Caco-2 (cell line): Measurements from ENCODE around the gene CTU1. TPM values are rescaled to one million over a fixed set of nuclear protein-coding genes. Genes with fewer than 3 reads are reported as not detected.

ENCODE experiments used
- BruUV-seq: library from RNA; stranded (reverse); fragments of 400-500 nt; replicated peaks from 2 replicates; lab custom pipeline; 2021; lab: Mats Ljungman, UMichigan
- CTCF ChIA-PET: fragments of 300-600 bp; sonication (Branson Sonifier 250); formaldehyde crosslinking; loops from one replicate; lab custom pipeline; 2022; ENCODE audit warnings: antibody characterized with exemption; lab: Charles Lee
- POLR2A ChIA-PET: fragments of 300-600 bp; sonication (Branson Sonifier 250); formaldehyde crosslinking; loops from one replicate; lab custom pipeline; 2022; ENCODE audit warnings: antibody characterized with exemption; lab: Charles Lee
- DNase-seq, 2 experiments: peaks; one replicate each; pipeline versions ENCODE4 v3.0.0 to v3.0.0-alpha.2; 2020 to 2022
- H3K27me3 ChIP-seq: replicated peaks from 2 replicates; pipeline ENCODE4 v1.6.0; 2011; ENCODE audit warnings: low read length; ENCODE audit not compliant: control insufficient read depth, insufficient read depth
- H3K36me3 ChIP-seq: 2 replicates; pipeline ENCODE4 v1.5.1; 2011; ENCODE audit warnings: low read length; ENCODE audit not compliant: control insufficient read depth, insufficient read depth
- H3K4me1 ChIP-seq: fragments of 250-450 bp; sonication (Bioruptor Pico); 2 replicates; pipeline ENCODE4 v1.5.1; 2020; ENCODE audit warnings: mild to moderate bottlenecking
- H3K4me3 ChIP-seq: 2 replicates; pipeline ENCODE4 v1.5.1; 2011; ENCODE audit warnings: low read depth, mild to moderate bottlenecking, control low read depth, low read length
- H3K9me3 ChIP-seq: fragments of 250-450 bp; sonication (Bioruptor Pico); 2 replicates; pipeline ENCODE4 v1.5.1; 2020; ENCODE audit warnings: mild to moderate bottlenecking, moderate library complexity
- H3K27ac Mint-ChIP-seq: one replicate; pipeline ENCODE4 v1.8.0; 2022; ENCODE audit warnings: mixed read lengths; ENCODE audit not compliant: unreplicated experiment
- H3K27me3 Mint-ChIP-seq: one replicate; pipeline ENCODE4 v1.8.0; 2022; ENCODE audit warnings: mixed read lengths; ENCODE audit not compliant: insufficient read depth, unreplicated experiment
- H3K36me3 Mint-ChIP-seq: one replicate; pipeline ENCODE4 v1.8.0; 2022; ENCODE audit warnings: mild to moderate bottlenecking, mixed read lengths; ENCODE audit not compliant: insufficient read depth, unreplicated experiment
- H3K4me1 Mint-ChIP-seq: one replicate; pipeline ENCODE4 v1.8.0; 2022; ENCODE audit warnings: low read depth, mixed read lengths; ENCODE audit not compliant: unreplicated experiment
- H3K4me3 Mint-ChIP-seq: one replicate; pipeline ENCODE4 v1.8.0; 2022; ENCODE audit warnings: mild to moderate bottlenecking, moderate library complexity, mixed read lengths; ENCODE audit not compliant: unreplicated experiment
- H3K9me3 Mint-ChIP-seq: one replicate; pipeline ENCODE4 v1.8.0; 2022; ENCODE audit warnings: mixed read lengths; ENCODE audit not compliant: unreplicated experiment
- CTCF ChIP-seq, 2 experiments: fragments of 200-600 bp in 1 of 2; IDR thresholded peaks; 1 replicate in 1 of 2; 2 replicates in 1 of 2; pipeline versions ENCODE4 v1.5.1 to v1.8.0; 2011 to 2022; ENCODE audit warnings: antibody characterized with exemption in 1 of 2, control low read depth in 1 of 2, inconsistent platforms in 1 of 2, low read depth in 1 of 2, low read length in 1 of 2, mild to moderate bottlenecking in 1 of 2, moderate library complexity in 1 of 2; ENCODE audit not compliant: insufficient read depth in 1 of 2, severe bottlenecking in 1 of 2, unreplicated experiment in 1 of 2
- intact Hi-C: fragments of 100-400 bp; cut with micrococcal nuclease; formaldehyde crosslinking; loops from one replicate; pipeline ENCODE4 v1.10.0; 2022; ENCODE audit not compliant: unreplicated experiment
- total RNA-seq: library from RNA; stranded (reverse); gene quantifications from 2 replicates; pipeline ENCODE4 v1.2.3, GENCODE V29; 2022

The CTU1 gene
- total RNA-seq, 1 experiment from 2014 or later, result 8.1 TPM

GRCh38 chr19:51094696-51095279 is 13.4 kb downstream of the CTU1 start:
- H3K4me1 Mint-ChIP-seq, result peaks cover 14% of the 10 kb centered on the region
- no peak overlapping the region for H3K27ac Mint-ChIP-seq
- peaks cover 15% of the 10 kb centered on the region for H3K36me3 Mint-ChIP-seq
- Histone ChIP-seq H3K4me3 (no peak overlapping the region), H3K36me3 (no peaks in the 10 kb centered on the region; the same call in 1 of the 2 replicates), H3K27me3 (no peaks in the 10 kb centered on the region), H3K9me3 (no peaks in the 10 kb centered on the region), H3K4me1 (no peaks in the 10 kb centered on the region)
- H3K4me3 Mint-ChIP-seq, result no peak overlapping the region
- CTCF ChIA-PET, result interaction anchor here (0.7 to 3.2 kb wide), 8 partner anchors 9 to 766 kb away, joined by 3 to 61 read pairs (median 5); no protein-coding TSS in a partner anchor
- H3K27me3 Mint-ChIP-seq, result no peaks in the 10 kb centered on the region
- DNase-seq, result peak in 1 of 2 experiments; percentile 61
- peak; percentile 84 to 86 for TF ChIP-seq CTCF (IDR thresholded peaks at IDR 0.05; ENCODE audit: insufficient read depth in 1 of 2, low read depth in 1 of 2, low read length in 1 of 2, severe bottlenecking in 1 of 2, unreplicated experiment in 1 of 2)
- POLR2A ChIA-PET, result interaction anchor here (0.8 kb wide), 1 partner anchor 113 kb away, joined by 11 read pairs; no protein-coding TSS in a partner anchor
- H3K9me3 Mint-ChIP-seq, result no peaks in the 10 kb centered on the region
- intact Hi-C loops, result loop anchor here (1.0 kb wide), 1 partner anchor 73 kb away; no protein-coding TSS in a partner anchor
- no TSS peak for BruUV-seq

GRCh38 chr19:51093510-51094345 is 14.5 kb downstream of the CTU1 start:
- no peak overlapping the region for H3K4me3 ChIP-seq
- Mint-ChIP-seq H3K4me1 (peaks cover 14% of the 10 kb centered on the region), H3K27ac (no peak overlapping the region), H3K9me3 (no peaks in the 10 kb centered on the region), H3K36me3 (peaks cover 13% of the 10 kb centered on the region), H3K4me3 (no peak overlapping the region), H3K27me3 (no peaks in the 10 kb centered on the region)
- no peaks in the 10 kb centered on the region for H3K9me3 ChIP-seq
- no peaks in the 10 kb centered on the region for H3K4me1 ChIP-seq
- TF ChIP-seq CTCF (IDR thresholded peaks at IDR 0.05; ENCODE audit: insufficient read depth in 1 of 2, low read depth in 1 of 2, low read length in 1 of 2, severe bottlenecking in 1 of 2, unreplicated experiment in 1 of 2), result no peak
- no peaks in the 10 kb centered on the region for H3K27me3 ChIP-seq
- CTCF ChIA-PET, result interaction anchor here (0.6 to 3.2 kb wide), 5 partner anchors 72 to 375 kb away, joined by 3 to 61 read pairs (median 9); no protein-coding TSS in a partner anchor
- BruUV-seq, result no TSS peak
- DNase-seq, result no peak
- intact Hi-C loops, result loop anchor here (1.0 kb wide), 1 partner anchor 72 kb away; no protein-coding TSS in a partner anchor
- POLR2A ChIA-PET, result interaction anchor here (0.8 kb wide), 1 partner anchor 112 kb away, joined by 11 read pairs; no protein-coding TSS in a partner anchor
- no peaks in the 10 kb centered on the region; the same call in 1 of the 2 replicates for H3K36me3 ChIP-seq

- no peaks in the 10 kb centered on the region for H3K9me3 ChIP-seq
- H3K4me1 ChIP-seq, result no peaks in the 10 kb centered on the region
- TF ChIP-seq CTCF (IDR thresholded peaks at IDR 0.05; ENCODE audit: insufficient read depth in 1 of 2, low read depth in 1 of 2, low read length in 1 of 2, severe bottlenecking in 1 of 2, unreplicated experiment in 1 of 2), result no peak
- H3K4me3 ChIP-seq, result no peak overlapping the region
- no peak overlapping the region for H3K4me3 Mint-ChIP-seq
- intact Hi-C loops, result no loop called here
- DNase-seq, result no peak
- no peak overlapping the region for H3K27ac Mint-ChIP-seq
- H3K4me1 Mint-ChIP-seq, result peaks cover 14% of the 10 kb centered on the region
- H3K36me3 Mint-ChIP-seq, result peaks cover 13% of the 10 kb centered on the region
- no peaks in the 10 kb centered on the region for H3K27me3 Mint-ChIP-seq
- no peaks in the 10 kb centered on the region for H3K27me3 ChIP-seq
- H3K9me3 Mint-ChIP-seq, result no peaks in the 10 kb centered on the region
- BruUV-seq, result no TSS peak
- no peaks in the 10 kb centered on the region; the same call in 1 of the 2 replicates for H3K36me3 ChIP-seq
- ChIA-PET CTCF (interaction anchor here (2.3 kb wide), 1 partner anchor 72 kb away, joined by 11 read pairs; no protein-coding TSS in a partner anchor), POLR2A (no interaction called here)
Observed at GRCh38 chr19:51093101-51093500, 15.1 kb downstream of the CTU1 start.
